Osteoblast (primary cell): ENCODE data around the gene RNU1-2. TPM values are rescaled to one million over a fixed set of nuclear protein-coding genes. Genes with fewer than 3 reads are reported as not detected.
A peak's percentile ranks its signal among the peaks of the same experiment; 100 is the strongest.
"Not testable (repeated sequence)": the region's sequence is repeated elsewhere in the genome, so short reads cannot be mapped to it uniquely, and the experiment has no call there.

Experiments
- DNase-seq: peaks from one replicate; pipeline ENCODE4 v3.0.0; 2011; ENCODE audit warnings: low spot score, mixed read lengths; ENCODE audit not compliant: insufficient read length; ENCODE audit errors: missing footprints
- H2AFZ ChIP-seq: 2 replicates; pipeline ENCODE4 v1.6.0; 2011; ENCODE audit warnings: mild to moderate bottlenecking, low read length
- H3K27ac ChIP-seq: 2 replicates; pipeline ENCODE4 v1.5.1; 2011; ENCODE audit warnings: mild to moderate bottlenecking, low read depth, low read length, moderate library complexity
- H3K27me3 ChIP-seq: 2 replicates; pipeline ENCODE4 v1.6.0; 2012; ENCODE audit warnings: mild to moderate bottlenecking, control low read depth, inconsistent platforms, low read length, moderate library complexity; ENCODE audit not compliant: insufficient read depth
- H3K36me3 ChIP-seq: 2 replicates; pipeline ENCODE4 v1.5.1; 2011; ENCODE audit warnings: mild to moderate bottlenecking, low read length, control low read depth, moderate library complexity; ENCODE audit not compliant: insufficient read depth
- H3K4me1 ChIP-seq: 2 replicates; pipeline ENCODE4 v1.5.1; 2011; ENCODE audit warnings: mild to moderate bottlenecking, low read length, control low read depth, moderate library complexity; ENCODE audit not compliant: insufficient read depth
- H3K4me2 ChIP-seq: 2 replicates; pipeline ENCODE4 v1.6.0; 2011; ENCODE audit warnings: mild to moderate bottlenecking, low read length; ENCODE audit not compliant: insufficient read depth
- H3K4me3 ChIP-seq: fragments of 200-600 bp; sonication (generic); 3 replicates; pipeline ENCODE4 v1.5.1; 2012; ENCODE audit warnings: mild to moderate bottlenecking, low read length, inconsistent platforms; ENCODE audit not compliant: insufficient read depth
- H3K79me2 ChIP-seq: 2 replicates; pipeline ENCODE4 v1.6.0; 2012; ENCODE audit warnings: mild to moderate bottlenecking, low read length, control low read depth, inconsistent platforms; ENCODE audit not compliant: insufficient read depth
- H3K9me3 ChIP-seq: 2 replicates; pipeline ENCODE4 v1.5.1; 2011; ENCODE audit warnings: low read depth, low read length, control low read depth
- H4K20me1 ChIP-seq: 2 replicates; pipeline ENCODE4 v1.6.0; 2012; ENCODE audit warnings: mild to moderate bottlenecking, low read length, control low read depth; ENCODE audit not compliant: insufficient read depth
- total RNA-seq: library from RNA; depleted of rRNA; stranded (reverse); fragments of >200 nt; gene quantifications from 2 replicates; pipeline ENCODE4 v1.2.3, GENCODE V29; 2012
- TF ChIP-seq, protein P1 (sequence below): IDR thresholded peaks from 2 replicates; pipeline ENCODE4 v1.5.1; 2011; ENCODE audit warnings: mild to moderate bottlenecking, low read depth, low read length, moderate library complexity; ENCODE audit errors: extremely low read depth

RNU1-2 gene
- total RNA-seq, 1 donor = not detected

DNA sequence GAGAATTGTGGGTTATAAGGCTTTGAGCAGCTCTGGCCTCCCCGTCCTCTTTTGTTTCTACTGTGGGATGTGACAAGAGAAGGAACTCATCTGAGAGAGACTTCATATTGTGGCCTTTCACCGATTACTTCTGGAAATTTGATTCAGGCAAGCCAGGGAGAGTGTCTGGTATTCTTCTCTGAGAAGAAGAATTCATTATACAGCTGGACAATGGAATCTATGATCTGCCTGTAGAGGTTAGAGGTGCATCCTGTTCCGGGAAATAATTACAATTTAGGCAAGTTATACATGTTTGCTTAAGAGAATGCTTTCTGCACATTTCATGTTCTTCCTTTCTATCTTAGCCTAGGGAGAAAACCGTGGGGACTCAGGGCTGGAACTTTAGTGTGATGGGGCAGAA, 12.8 kb upstream of the RNU1-2 start:
- no peak overlapping the region for H3K4me3 ChIP-seq
- no peaks in the 10 kb centered on the region for H3K9me3 ChIP-seq
- no peak overlapping the region for H3K4me2 ChIP-seq
- H3K4me1 ChIP-seq = no peaks in the 10 kb centered on the region
- no peaks in the 10 kb centered on the region for H3K79me2 ChIP-seq
- H3K27ac ChIP-seq = no peak overlapping the region
- DNase-seq = peak; percentile 38
- H3K36me3 ChIP-seq = no peaks in the 10 kb centered on the region
- H3K27me3 ChIP-seq = peaks cover 11% of the 10 kb centered on the region
- TF ChIP-seq, protein P1, sequence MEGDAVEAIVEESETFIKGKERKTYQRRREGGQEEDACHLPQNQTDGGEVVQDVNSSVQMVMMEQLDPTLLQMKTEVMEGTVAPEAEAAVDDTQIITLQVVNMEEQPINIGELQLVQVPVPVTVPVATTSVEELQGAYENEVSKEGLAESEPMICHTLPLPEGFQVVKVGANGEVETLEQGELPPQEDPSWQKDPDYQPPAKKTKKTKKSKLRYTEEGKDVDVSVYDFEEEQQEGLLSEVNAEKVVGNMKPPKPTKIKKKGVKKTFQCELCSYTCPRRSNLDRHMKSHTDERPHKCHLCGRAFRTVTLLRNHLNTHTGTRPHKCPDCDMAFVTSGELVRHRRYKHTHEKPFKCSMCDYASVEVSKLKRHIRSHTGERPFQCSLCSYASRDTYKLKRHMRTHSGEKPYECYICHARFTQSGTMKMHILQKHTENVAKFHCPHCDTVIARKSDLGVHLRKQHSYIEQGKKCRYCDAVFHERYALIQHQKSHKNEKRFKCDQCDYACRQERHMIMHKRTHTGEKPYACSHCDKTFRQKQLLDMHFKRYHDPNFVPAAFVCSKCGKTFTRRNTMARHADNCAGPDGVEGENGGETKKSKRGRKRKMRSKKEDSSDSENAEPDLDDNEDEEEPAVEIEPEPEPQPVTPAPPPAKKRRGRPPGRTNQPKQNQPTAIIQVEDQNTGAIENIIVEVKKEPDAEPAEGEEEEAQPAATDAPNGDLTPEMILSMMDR = no peak
- no peaks in the 10 kb centered on the region for H4K20me1 ChIP-seq
- no peak overlapping the region for H2AFZ ChIP-seq

DNA sequence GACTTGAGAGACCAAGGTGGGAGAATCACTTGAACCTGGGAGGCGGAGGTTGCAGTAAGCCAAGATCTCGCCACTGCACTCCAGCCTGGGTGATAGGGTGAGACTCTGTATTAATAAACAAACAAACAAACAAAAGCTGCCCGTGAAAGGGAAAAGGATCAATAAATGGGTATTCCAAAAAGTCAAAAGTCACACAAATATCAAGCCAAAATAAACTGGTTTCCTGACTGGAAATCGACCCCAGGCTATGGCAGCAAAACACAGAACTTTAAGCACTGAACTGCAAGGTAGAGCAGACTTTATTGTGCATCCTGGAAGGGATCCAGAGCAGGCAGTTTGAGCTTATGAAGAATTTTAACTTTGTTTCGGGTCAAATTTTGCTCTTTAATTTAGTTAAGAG, 11.3 kb upstream of the RNU1-2 start:
- not testable (repeated sequence) for H3K27me3 ChIP-seq, H3K4me3 ChIP-seq, H3K9me3 ChIP-seq, H2AFZ ChIP-seq, H3K4me2 ChIP-seq, H3K79me2 ChIP-seq, H3K36me3 ChIP-seq, DNase-seq, H3K27ac ChIP-seq, H3K4me1 ChIP-seq, H4K20me1 ChIP-seq

DNA sequence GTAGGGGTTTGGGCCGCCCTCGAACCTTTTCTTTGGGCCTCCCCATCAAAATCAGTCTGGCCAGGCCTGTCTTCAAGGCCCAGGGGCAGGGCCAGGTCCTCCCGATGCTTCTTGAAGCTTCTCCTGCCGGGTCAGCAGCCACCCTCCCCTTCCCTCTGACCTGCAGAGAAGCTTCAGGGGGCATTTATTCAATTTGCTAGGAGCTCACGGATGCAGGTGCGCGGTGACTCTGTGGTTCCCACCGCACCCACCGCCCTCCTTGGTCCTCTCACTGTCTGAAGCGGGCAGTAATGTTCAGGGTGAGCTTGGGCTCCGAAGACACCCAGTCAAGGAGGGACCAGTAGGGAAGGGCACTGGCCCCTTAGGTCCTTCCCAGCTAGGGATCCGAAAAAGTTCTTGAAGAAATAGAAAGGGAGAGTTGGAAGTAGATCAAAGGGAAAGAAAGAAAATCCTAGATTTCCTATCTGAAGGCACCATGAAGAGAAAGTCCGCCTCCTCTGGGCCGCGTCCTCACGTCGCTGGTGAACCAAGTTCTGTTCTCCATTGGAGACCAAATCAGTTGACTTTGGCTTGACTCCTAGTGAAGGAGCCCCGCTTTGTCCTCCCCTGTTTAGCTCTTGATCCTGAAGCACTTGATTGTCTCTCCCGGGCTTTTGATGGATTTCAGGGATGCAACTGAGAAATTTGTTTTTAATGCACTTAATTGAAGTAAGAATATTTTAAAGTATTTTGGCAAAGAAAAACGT, 8.7 kb upstream of the RNU1-2 start:
- Histone ChIP-seq H2AFZ (no peak overlapping the region), H3K4me1 (no peaks in the 10 kb centered on the region), H3K27ac (no peak overlapping the region), H4K20me1 (no peaks in the 10 kb centered on the region), H3K4me3 (no peak overlapping the region), H3K9me3 (no peaks in the 10 kb centered on the region), H3K4me2 (no peak overlapping the region), H3K36me3 (no peaks in the 10 kb centered on the region), H3K27me3 (peaks cover 5% of the 10 kb centered on the region), H3K79me2 (no peaks in the 10 kb centered on the region)
- no peak for DNase-seq
- TF ChIP-seq, protein P1 = no peak

DNA sequence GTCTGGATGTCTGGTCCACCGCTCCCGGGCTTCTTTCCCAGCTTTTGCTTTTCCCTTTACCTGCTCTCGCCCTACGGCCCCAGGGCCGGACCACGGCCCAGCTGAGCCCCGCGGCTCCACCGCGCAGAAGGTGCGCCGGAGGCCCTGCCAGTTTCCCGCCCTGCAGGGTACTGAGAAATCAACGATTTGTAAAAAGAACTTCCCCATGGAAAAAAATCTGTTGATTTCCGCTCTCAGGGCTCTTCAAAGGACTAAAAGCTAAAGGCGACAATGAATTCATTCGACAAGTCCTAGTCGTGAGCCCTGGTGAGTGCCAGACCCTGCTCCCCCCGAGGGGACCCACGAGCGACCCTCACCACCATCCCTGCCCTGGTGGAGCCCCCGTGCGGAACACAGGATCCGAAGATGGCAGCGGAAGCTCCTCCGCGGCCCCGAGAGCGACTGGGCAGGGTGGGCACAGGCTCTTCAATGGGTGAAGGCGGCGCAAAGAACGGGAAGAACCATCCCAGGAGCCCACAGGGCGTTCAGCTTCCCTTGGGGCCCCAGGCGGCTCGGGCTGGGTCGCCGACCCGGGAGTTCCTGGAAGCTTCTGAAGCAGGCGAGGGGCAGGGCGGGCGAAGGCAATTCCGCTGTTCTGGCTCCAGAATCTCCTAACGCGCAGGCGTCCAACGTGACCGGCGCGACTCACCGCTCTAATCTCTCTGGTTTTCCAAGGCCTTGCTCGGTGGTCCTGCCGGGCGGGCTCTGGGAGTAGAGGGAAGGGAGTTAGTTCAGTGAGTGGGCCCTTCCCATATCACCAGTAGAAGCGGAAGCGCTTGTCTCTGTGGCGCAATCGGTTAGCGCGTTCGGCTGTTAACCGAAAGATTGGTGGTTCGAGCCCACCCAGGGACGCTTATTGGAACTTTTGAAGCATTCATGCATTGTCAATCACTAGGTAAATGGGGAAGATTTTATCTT, 6.6 kb upstream of the RNU1-2 start:
- peak overlapping the region; percentile 25 for H3K27ac ChIP-seq
- no peaks in the 10 kb centered on the region for H4K20me1 ChIP-seq
- no peaks in the 10 kb centered on the region for H3K4me1 ChIP-seq
- peak overlapping the region; percentile 98 for H2AFZ ChIP-seq
- no peaks in the 10 kb centered on the region for H3K36me3 ChIP-seq
- H3K79me2 ChIP-seq = no peaks in the 10 kb centered on the region
- no peaks in the 10 kb centered on the region for H3K9me3 ChIP-seq
- H3K4me3 ChIP-seq = peak overlapping the region; percentile 80
- DNase-seq = peak; percentile 95
- H3K27me3 ChIP-seq = no peaks in the 10 kb centered on the region
- peak overlapping the region; percentile 85 for H3K4me2 ChIP-seq
- TF ChIP-seq, protein P1 = peak; percentile 17

DNA sequence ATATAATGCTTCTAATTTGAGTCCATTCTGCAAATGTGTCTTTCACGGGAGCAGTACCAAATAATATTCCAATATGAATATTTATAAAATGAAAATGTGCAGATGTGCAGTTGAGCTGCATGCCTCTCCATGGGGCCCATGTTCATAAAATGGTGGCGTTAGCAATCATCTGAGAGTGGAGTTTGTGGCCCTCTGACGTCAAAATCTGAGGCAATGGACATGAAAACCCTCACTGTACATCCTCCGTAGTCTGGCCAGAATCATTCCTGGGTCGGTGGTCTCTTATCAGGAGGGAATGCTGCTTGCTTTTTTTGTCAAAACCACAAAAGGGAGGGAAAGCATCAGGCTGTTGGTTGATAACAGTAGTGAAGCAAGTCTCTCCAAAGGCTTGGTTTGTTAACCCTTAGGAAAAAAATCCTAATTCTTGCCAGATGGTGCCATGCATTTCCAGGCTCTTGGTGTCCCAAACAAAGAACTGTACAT, 5.2 kb upstream of the RNU1-2 start:
- not testable (repeated sequence) for H3K36me3 ChIP-seq, H3K27me3 ChIP-seq, H2AFZ ChIP-seq, H4K20me1 ChIP-seq, H3K27ac ChIP-seq, H3K4me2 ChIP-seq, H3K4me3 ChIP-seq, H3K9me3 ChIP-seq, H3K79me2 ChIP-seq, DNase-seq, H3K4me1 ChIP-seq

DNA sequence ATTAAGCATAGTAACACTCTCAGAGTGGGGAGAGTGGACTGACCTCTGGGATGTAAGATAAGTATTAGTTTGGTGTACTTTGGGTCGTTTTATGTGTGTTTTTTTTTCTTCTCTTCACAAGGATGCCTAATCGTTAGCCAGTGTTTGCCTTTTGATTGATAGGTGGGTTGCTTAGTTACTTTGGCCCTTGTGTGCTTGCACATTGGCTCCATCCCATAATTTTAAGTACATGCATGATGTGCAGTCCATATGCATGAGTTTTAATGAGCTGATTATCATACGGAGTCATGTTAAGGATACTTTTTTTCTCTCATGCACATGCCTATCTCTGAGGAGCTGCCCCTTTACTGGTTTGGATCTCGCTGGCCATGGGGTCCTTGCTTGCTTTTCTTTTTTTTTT, 4.7 kb upstream of the RNU1-2 start:
- not testable (repeated sequence) for H3K27ac ChIP-seq, H2AFZ ChIP-seq, H3K27me3 ChIP-seq, H3K36me3 ChIP-seq, H3K9me3 ChIP-seq, H3K4me1 ChIP-seq, H3K4me3 ChIP-seq, H3K79me2 ChIP-seq, H3K4me2 ChIP-seq, H4K20me1 ChIP-seq, DNase-seq
